NT2/D1 (cell line): Measurements from ENCODE around the gene SLC28A1.

Experiments
- SUZ12 ChIP-seq: IDR thresholded peaks from 2 replicates; pipeline ENCODE4 v1.6.1; 2011; ENCODE audit not compliant: insufficient read length, insufficient read depth; ENCODE audit errors: extremely low read depth
- YY1 ChIP-seq: IDR thresholded peaks from 2 replicates; pipeline ENCODE4 v1.6.1; 2011; ENCODE audit not compliant: insufficient read length, insufficient read depth
- ZNF274 ChIP-seq: IDR thresholded peaks from 2 replicates; pipeline ENCODE4 v1.6.1; 2011; ENCODE audit warnings: mild to moderate bottlenecking, low read depth, low read length

DNA sequence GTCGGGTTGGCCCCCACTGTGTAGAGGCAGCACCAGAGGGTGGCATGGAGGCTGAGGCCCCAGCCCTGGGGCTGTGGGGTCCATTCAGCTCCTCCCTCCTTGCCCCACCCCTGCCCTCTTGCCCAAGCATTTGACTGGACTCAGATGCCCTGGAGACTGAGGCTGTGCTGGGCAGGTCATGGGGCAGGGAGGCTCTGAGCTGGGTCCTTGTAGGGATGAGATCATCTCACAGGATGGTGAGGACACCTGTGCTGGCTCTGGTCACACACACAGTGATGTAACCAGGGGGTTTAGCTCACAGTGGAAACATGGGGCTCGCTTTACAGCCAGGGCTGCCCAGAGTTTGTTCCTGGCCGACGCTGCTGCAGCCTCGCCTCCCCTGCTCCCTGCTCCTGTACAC is 49.5 kb upstream of the SLC28A1 start:
- TF ChIP-seq SUZ12 (no peak), YY1 (no peak), ZNF274 (no peak)
